H1 (cell line): ENCODE data around the gene OR4A47. TPM values are rescaled to one million over a fixed set of nuclear protein-coding genes. Genes with fewer than 3 reads are reported as not detected.
"Not testable (repeated sequence)": the region's sequence is repeated elsewhere in the genome, so short reads cannot be mapped to it uniquely, and the experiment has no call there.

ENCODE experiments used
- CTCF ChIA-PET: fragments of 300-600 bp; sonication (Branson Sonifier 250); formaldehyde crosslinking; loops from one replicate; lab custom pipeline; 2021; ENCODE audit not compliant: partially characterized antibody; lab: Charles Lee
- POLR2A ChIA-PET: fragments of 300-600 bp; sonication (Branson Sonifier 250); formaldehyde crosslinking; loops from one replicate; lab custom pipeline; 2021; ENCODE audit warnings: inconsistent platforms; ENCODE audit not compliant: partially characterized antibody; lab: Charles Lee
- DNase-seq, 2 experiments: peaks; one replicate each; pipeline versions ENCODE4 v3.0.0 to v3.0.0-alpha.2; 2010 to 2022; ENCODE audit warnings: low spot score in 2 of 2, low read depth in 1 of 2, mixed read lengths in 1 of 2
- FAIRE-seq: peaks from 2 replicates; lab custom pipeline; 2011; peaks lifted over from hg19 to GRCh38; lab: Jason Lieb, UNC
- H2AFZ ChIP-seq: 2 replicates; pipeline ENCODE4 v1.8.1; 2012; ENCODE audit warnings: low read length, inconsistent platforms
- H2AK5ac ChIP-seq: 2 replicates; pipeline ENCODE4 v1.6.1; 2013; ENCODE audit warnings: low read depth, low read length
- H2BK120ac ChIP-seq: replicated peaks from 2 replicates; pipeline ENCODE3; 2013; ENCODE audit warnings: low read depth, low read length, inconsistent platforms
- H2BK12ac ChIP-seq: 2 replicates; pipeline ENCODE4 v1.6.1; 2013; ENCODE audit warnings: low read depth, low read length
- H2BK15ac ChIP-seq: 2 replicates; pipeline ENCODE4 v1.6.1; 2013; ENCODE audit warnings: low read length
- H2BK20ac ChIP-seq: 2 replicates; pipeline ENCODE4 v1.6.1; 2013; ENCODE audit warnings: low read length
- H2BK5ac ChIP-seq: 2 replicates; pipeline ENCODE4 v1.6.1; 2013; ENCODE audit warnings: low read depth, low read length
- H3K14ac ChIP-seq: 2 replicates; pipeline ENCODE4 v1.6.1; 2013; ENCODE audit warnings: inconsistent platforms; ENCODE audit not compliant: insufficient read length
- H3K18ac ChIP-seq: 2 replicates; pipeline ENCODE4 v1.6.1; 2013; ENCODE audit warnings: low read length; ENCODE audit errors: extremely low read depth
- H3K23ac ChIP-seq: 2 replicates; pipeline ENCODE4 v1.6.1; 2013; ENCODE audit warnings: inconsistent platforms; ENCODE audit not compliant: insufficient read length
- H3K23me2 ChIP-seq: 2 replicates; pipeline ENCODE4 v1.6.1; 2013; ENCODE audit warnings: low read depth, low read length
- H3K27ac ChIP-seq: 2 replicates; pipeline ENCODE4 v1.6.1; 2011; ENCODE audit warnings: low read depth, low read length, inconsistent platforms
- H3K27me3 ChIP-seq, 4 experiments: replicated peaks in 1 of 4; 1 replicate in 1 of 4; 2 replicates in 3 of 4; pipeline versions ENCODE4 v1.6.1 to v1.8.1; 2011 to 2013; ENCODE audit warnings: low read length in 3 of 4, mild to moderate bottlenecking in 3 of 4, inconsistent platforms in 2 of 4, mixed read lengths in 2 of 4, moderate library complexity in 1 of 4; ENCODE audit not compliant: control insufficient read depth in 3 of 4, insufficient read depth in 3 of 4; ENCODE audit errors: extremely low read depth in 1 of 4
- H3K36me3 ChIP-seq, 4 experiments: 2 replicates each; pipeline versions ENCODE4 v1.6.1 to v1.8.1; 2011 to 2013; ENCODE audit warnings: mild to moderate bottlenecking in 4 of 4, low read length in 3 of 4, moderate library complexity in 2 of 4, control low read depth in 1 of 4, inconsistent platforms in 1 of 4; ENCODE audit not compliant: insufficient read depth in 4 of 4, control insufficient read depth in 2 of 4
- H3K4ac ChIP-seq: replicated peaks from 2 replicates; pipeline ENCODE3; 2013; ENCODE audit warnings: low read length, low read depth, mixed read lengths, inconsistent platforms; ENCODE audit not compliant: insufficient read length
- H3K4me1 ChIP-seq, 4 experiments: replicated peaks in 1 of 4; 1 replicate in 1 of 4; 2 replicates in 3 of 4; pipeline versions ENCODE4 v1.6.1 to v1.8.1; 2011 to 2013; ENCODE audit warnings: low read length in 3 of 4, inconsistent platforms in 2 of 4, mixed read lengths in 1 of 4; ENCODE audit not compliant: insufficient read depth in 4 of 4, control insufficient read depth in 3 of 4
- H3K4me2 ChIP-seq, 2 experiments: 2 replicates each; pipeline versions ENCODE4 v1.6.1 to v1.8.1; 2011 to 2013; ENCODE audit warnings: low read depth in 2 of 2, low read length in 2 of 2, control low read depth in 1 of 2, inconsistent platforms in 1 of 2, mild to moderate bottlenecking in 1 of 2; ENCODE audit not compliant: insufficient read depth in 1 of 2
- H3K4me3 ChIP-seq, 4 experiments: fragments of 200-600, 300-600 bp in 1 of 4; sonication (generic), shearing (Covaris generic), sonication (Bioruptor Twin) in 1 of 4; 2 replicates each; pipeline versions ENCODE4 v1.5.1 to v1.8.1; 2011 to 2016; ENCODE audit warnings: low read length in 4 of 4, low read depth in 3 of 4, control low read depth in 2 of 4, inconsistent platforms in 2 of 4, mild to moderate bottlenecking in 2 of 4, mixed read lengths in 1 of 4, moderate library complexity in 1 of 4; ENCODE audit not compliant: insufficient read depth in 2 of 4; ENCODE audit errors: extremely low read depth in 1 of 4
- H3K56ac ChIP-seq: replicated peaks from 2 replicates; pipeline ENCODE3; 2013; ENCODE audit warnings: low read depth, mild to moderate bottlenecking, mixed read lengths, low read length, inconsistent platforms; ENCODE audit not compliant: insufficient read length
- H3K79me1 ChIP-seq: 2 replicates; pipeline ENCODE4 v1.6.1; 2013; ENCODE audit warnings: low read depth, low read length, control low read depth
- H3K79me2 ChIP-seq, 2 experiments: 2 replicates each; pipeline versions ENCODE4 v1.6.1 to v1.8.1; 2012 to 2013; ENCODE audit warnings: low read length in 2 of 2, mild to moderate bottlenecking in 2 of 2, inconsistent platforms in 1 of 2; ENCODE audit not compliant: insufficient read depth in 2 of 2, control insufficient read depth in 1 of 2
- H3K9ac ChIP-seq, 4 experiments: replicated peaks in 1 of 4; 1 replicate in 1 of 4; 2 replicates in 3 of 4; pipeline versions ENCODE4 v1.6.1 to v1.8.1; 2011 to 2013; ENCODE audit warnings: low read depth in 3 of 4, low read length in 3 of 4, control low read depth in 2 of 4, mild to moderate bottlenecking in 2 of 4, moderate library complexity in 2 of 4, inconsistent platforms in 1 of 4; ENCODE audit errors: extremely low read depth in 1 of 4
- H3K9me3 ChIP-seq, 2 experiments: 2 replicates each; pipeline versions ENCODE4 v1.6.1 to v1.8.1; 2012 to 2013; ENCODE audit warnings: mild to moderate bottlenecking in 2 of 2, moderate library complexity in 2 of 2, control low read depth in 1 of 2, inconsistent platforms in 1 of 2, low read depth in 1 of 2, low read length in 1 of 2, mixed read lengths in 1 of 2; ENCODE audit not compliant: insufficient read depth in 2 of 2
- H4K20me1 ChIP-seq, 2 experiments: replicated peaks in 1 of 2; 2 replicates each; pipeline versions ENCODE3 to v1.8.1; 2011 to 2013; ENCODE audit warnings: inconsistent platforms in 2 of 2, low read length in 2 of 2, mild to moderate bottlenecking in 1 of 2; ENCODE audit not compliant: insufficient read depth in 2 of 2, control insufficient read depth in 1 of 2
- H4K5ac ChIP-seq: 2 replicates; pipeline ENCODE4 v1.6.1; 2013; ENCODE audit warnings: low read length, low read depth, mixed read lengths, inconsistent platforms; ENCODE audit not compliant: insufficient read length
- H4K8ac ChIP-seq: 2 replicates; pipeline ENCODE4 v1.8.0; 2013; ENCODE audit warnings: mild to moderate bottlenecking, moderate library complexity, low read length, inconsistent platforms; ENCODE audit not compliant: insufficient read depth; ENCODE audit errors: extremely low read depth
- H4K91ac ChIP-seq: replicated peaks from 2 replicates; pipeline ENCODE3; 2013; ENCODE audit warnings: low read length, mixed read lengths, inconsistent platforms; ENCODE audit not compliant: insufficient read length
- WGBS, 2 experiments: shearing (Covaris generic) in 1 of 2; methylation state at CpG; one replicate each; pipeline versions ENCODE4 v1.1.6 to v1.1.7; 2013 to 2015; ENCODE audit warnings: low lambda C conversion rate in 2 of 2, mixed read lengths in 2 of 2, inconsistent platforms in 1 of 2, low coverage in 1 of 2, missing lambda C conversion rate in 1 of 2; ENCODE audit not compliant: insufficient replicate concordance in 2 of 2, insufficient coverage in 1 of 2, insufficient read length in 1 of 2; ENCODE audit errors: extremely low coverage in 1 of 2, missing lambda C conversion rate in 1 of 2; 5-methylcytosine and 5-hydroxymethylcytosine counted together
- polyA plus RNA-seq, 7 experiments: library from polyadenylated mRNA; depleted of rRNA in 3 of 7; stranded (reverse) in 5 of 7; unstranded in 2 of 7; fragments of >200 nt in 5 of 7; fragments of 200-250 nt in 2 of 7; gene quantifications; 1 replicate in 5 of 7; 2 replicates in 1 of 7; 4 replicates in 1 of 7; pipeline versions ENCODE4 v1.2.1 to v1.2.3, GENCODE V29; 2011 to 2013; ENCODE audit warnings: missing spikeins in 2 of 7, mixed read lengths in 2 of 7
- total RNA-seq: library from RNA; stranded (reverse); fragmentation: NEBNext Ultra II Directional; extraction: Animal tissue kit (Norgen Biotek cat#: 25700); gene quantifications from 2 replicates; pipeline ENCODE4 v1.2.1, GENCODE V29; 2021

OR4A47 gene
- total and polyA plus RNA-seq, 2 of the 8 experiments (the other 6 are each of a cell fraction or from before 2014, with no cell fraction given), result not detected

DNA sequence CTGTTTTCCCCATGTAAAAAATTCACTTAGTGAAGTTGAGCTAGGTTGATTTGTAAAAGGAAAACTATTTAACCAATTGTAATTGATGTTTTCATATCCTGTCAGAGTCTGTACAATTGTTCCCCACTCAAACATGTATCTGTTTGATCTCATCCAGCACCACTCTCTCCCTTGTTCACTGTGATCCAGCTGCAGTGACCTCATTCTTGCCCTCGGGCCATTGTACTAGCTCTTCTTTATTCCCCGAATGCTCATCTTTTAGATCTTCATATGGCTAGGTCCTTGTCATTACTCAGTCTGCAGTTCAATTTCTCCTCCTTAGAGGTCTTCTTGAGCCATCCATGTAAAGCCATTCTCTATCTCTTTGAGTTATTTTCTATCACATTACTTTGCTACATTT lies 14.6 kb upstream of the OR4A47 start:
- H3K79me2 ChIP-seq, H2BK5ac ChIP-seq, H2BK120ac ChIP-seq, FAIRE-seq, H3K9ac ChIP-seq, H3K4me2 ChIP-seq, H2BK20ac ChIP-seq, H3K79me1 ChIP-seq, H3K36me3 ChIP-seq, DNase-seq, H3K4me3 ChIP-seq, H4K91ac ChIP-seq, H3K14ac ChIP-seq, H3K23me2 ChIP-seq, H3K27ac ChIP-seq, H3K23ac ChIP-seq, H3K27me3 ChIP-seq, H2AFZ ChIP-seq, H2BK15ac ChIP-seq, H3K4me1 ChIP-seq, H4K20me1 ChIP-seq, H3K4ac ChIP-seq, H4K5ac ChIP-seq, H4K8ac ChIP-seq, H2BK12ac ChIP-seq, POLR2A ChIA-PET, H3K56ac ChIP-seq, H2AK5ac ChIP-seq, CTCF ChIA-PET, H3K18ac ChIP-seq: not testable (repeated sequence)
- H3K9me3 ChIP-seq, result peaks cover 19 to 24% of the 10 kb centered on the region in 2 experiments
- 82% methylated on average over 2 of the region's 2 CpGs; no CpG with 5 or more reads in 1 of the 2 experiments for WGBS, 2 experiments

DNA sequence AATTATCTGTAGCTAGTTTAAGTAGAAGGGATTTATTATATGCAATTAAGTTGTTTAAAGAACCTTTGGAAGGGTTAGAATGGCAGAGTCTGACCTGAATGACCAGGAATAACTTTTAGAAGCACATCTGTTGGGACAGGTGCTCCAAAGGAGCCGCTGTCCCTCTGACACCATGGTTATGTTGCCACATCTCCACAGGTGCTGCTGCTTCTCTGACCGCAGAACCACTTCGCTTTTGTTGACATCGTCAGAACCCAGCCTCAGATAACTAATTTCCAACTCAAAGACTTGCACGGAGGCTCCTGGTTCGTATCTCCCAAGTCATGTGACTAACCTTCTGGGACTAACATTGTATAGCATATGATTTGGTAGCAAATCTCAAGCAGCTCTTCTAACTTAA lies 13.9 kb upstream of the OR4A47 start:
- H4K20me1 ChIP-seq, H3K23me2 ChIP-seq, H2BK15ac ChIP-seq, H3K79me1 ChIP-seq, H4K8ac ChIP-seq, H2BK5ac ChIP-seq, FAIRE-seq, H2BK20ac ChIP-seq, H4K91ac ChIP-seq, H3K23ac ChIP-seq, H3K9ac ChIP-seq, H2BK12ac ChIP-seq, H2AFZ ChIP-seq, H2AK5ac ChIP-seq, POLR2A ChIA-PET, H3K4me1 ChIP-seq, H3K36me3 ChIP-seq, H3K14ac ChIP-seq, H3K4ac ChIP-seq, H4K5ac ChIP-seq, H3K4me3 ChIP-seq, H3K4me2 ChIP-seq, CTCF ChIA-PET, H3K56ac ChIP-seq, DNase-seq, H2BK120ac ChIP-seq, H3K27ac ChIP-seq, H3K18ac ChIP-seq, H3K79me2 ChIP-seq, H3K27me3 ChIP-seq: not testable (repeated sequence)
- peaks cover 19 to 24% of the 10 kb centered on the region in 2 experiments for H3K9me3 ChIP-seq
- 66% methylated on average over 6 of the region's 6 CpGs; no CpG with 5 or more reads in 1 of the 2 experiments for WGBS, 2 experiments
